ENCODE data around the gene NAV2.

DNA sequence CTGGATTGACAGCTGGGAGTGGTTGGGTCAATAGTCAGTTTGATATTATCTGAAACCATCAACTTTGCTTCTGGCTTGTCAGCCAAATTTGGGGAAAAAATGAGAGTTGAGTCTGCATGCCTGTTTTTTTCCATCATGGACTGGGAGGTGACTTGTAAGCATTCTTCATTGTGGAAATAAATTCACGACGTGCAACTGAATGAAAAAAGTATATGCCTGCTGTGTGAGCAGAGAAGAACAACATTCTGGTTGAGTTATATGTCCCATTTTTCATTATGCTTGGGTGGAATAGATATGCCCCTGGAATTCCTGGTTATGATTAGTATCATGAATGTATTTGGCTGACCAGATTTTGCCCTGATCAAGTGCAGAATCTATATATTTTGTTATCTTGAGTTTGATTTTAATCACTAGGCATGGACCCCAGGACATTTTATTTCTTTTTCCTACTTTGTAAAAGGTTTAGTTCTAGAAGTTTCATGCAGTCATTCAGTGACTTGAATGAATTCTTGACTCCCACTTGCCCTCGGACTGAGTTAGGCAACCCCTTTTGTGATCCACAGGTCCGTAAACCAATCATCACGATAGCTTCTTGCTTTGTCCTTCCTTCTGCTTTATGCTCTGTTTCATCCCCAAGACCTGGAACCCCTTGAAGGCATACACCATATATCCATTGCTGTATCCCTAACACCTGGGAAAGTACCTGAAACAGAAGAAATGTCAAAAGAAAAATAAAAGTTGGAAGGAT is 205.8 kb downstream of the NAV2 start:
- no peak for TF ChIP-seq EZH2phosphoT487 (IDR thresholded peaks at IDR 0.05; ENCODE audit: borderline replicate concordance)
- TF ChIP-seq, protein P1, sequence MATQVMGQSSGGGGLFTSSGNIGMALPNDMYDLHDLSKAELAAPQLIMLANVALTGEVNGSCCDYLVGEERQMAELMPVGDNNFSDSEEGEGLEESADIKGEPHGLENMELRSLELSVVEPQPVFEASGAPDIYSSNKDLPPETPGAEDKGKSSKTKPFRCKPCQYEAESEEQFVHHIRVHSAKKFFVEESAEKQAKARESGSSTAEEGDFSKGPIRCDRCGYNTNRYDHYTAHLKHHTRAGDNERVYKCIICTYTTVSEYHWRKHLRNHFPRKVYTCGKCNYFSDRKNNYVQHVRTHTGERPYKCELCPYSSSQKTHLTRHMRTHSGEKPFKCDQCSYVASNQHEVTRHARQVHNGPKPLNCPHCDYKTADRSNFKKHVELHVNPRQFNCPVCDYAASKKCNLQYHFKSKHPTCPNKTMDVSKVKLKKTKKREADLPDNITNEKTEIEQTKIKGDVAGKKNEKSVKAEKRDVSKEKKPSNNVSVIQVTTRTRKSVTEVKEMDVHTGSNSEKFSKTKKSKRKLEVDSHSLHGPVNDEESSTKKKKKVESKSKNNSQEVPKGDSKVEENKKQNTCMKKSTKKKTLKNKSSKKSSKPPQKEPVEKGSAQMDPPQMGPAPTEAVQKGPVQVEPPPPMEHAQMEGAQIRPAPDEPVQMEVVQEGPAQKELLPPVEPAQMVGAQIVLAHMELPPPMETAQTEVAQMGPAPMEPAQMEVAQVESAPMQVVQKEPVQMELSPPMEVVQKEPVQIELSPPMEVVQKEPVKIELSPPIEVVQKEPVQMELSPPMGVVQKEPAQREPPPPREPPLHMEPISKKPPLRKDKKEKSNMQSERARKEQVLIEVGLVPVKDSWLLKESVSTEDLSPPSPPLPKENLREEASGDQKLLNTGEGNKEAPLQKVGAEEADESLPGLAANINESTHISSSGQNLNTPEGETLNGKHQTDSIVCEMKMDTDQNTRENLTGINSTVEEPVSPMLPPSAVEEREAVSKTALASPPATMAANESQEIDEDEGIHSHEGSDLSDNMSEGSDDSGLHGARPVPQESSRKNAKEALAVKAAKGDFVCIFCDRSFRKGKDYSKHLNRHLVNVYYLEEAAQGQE (IDR thresholded peaks at IDR 0.05; ENCODE audit: low read depth), result no peak
- TF ChIP-seq, protein P2, sequence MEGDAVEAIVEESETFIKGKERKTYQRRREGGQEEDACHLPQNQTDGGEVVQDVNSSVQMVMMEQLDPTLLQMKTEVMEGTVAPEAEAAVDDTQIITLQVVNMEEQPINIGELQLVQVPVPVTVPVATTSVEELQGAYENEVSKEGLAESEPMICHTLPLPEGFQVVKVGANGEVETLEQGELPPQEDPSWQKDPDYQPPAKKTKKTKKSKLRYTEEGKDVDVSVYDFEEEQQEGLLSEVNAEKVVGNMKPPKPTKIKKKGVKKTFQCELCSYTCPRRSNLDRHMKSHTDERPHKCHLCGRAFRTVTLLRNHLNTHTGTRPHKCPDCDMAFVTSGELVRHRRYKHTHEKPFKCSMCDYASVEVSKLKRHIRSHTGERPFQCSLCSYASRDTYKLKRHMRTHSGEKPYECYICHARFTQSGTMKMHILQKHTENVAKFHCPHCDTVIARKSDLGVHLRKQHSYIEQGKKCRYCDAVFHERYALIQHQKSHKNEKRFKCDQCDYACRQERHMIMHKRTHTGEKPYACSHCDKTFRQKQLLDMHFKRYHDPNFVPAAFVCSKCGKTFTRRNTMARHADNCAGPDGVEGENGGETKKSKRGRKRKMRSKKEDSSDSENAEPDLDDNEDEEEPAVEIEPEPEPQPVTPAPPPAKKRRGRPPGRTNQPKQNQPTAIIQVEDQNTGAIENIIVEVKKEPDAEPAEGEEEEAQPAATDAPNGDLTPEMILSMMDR (IDR thresholded peaks at IDR 0.05 in 2 of 3, conservative IDR thresholded peaks at IDR 0.05 in 1 of 3; ENCODE audit: borderline replicate concordance in 1 of 3, insufficient read depth in 1 of 3, low read depth in 2 of 3, low read length in 2 of 3), result no peak
- no peak for TF ChIP-seq FOSL1 (IDR thresholded peaks at IDR 0.05; ENCODE audit: low read depth)
- TF ChIP-seq EZH2 (IDR thresholded peaks at IDR 0.05), result no peak
- no peak for TF ChIP-seq CEBPB (IDR thresholded peaks at IDR 0.05; ENCODE audit: low read depth)
- no peak for TF ChIP-seq POLR2A (IDR thresholded peaks at IDR 0.05; ENCODE audit: borderline replicate concordance, extremely low read depth, insufficient read depth, insufficient read length)
- no peak for TF ChIP-seq TCF7L2 (IDR thresholded peaks at IDR 0.05; ENCODE audit: borderline replicate concordance, extremely low read depth, insufficient read depth, insufficient read length)
- TF ChIP-seq POLR2AphosphoS5 (IDR thresholded peaks at IDR 0.05; ENCODE audit: low read depth, low read length), result no peak
- no peak for TF ChIP-seq EGR1 (IDR thresholded peaks at IDR 0.05; ENCODE audit: low read depth)

Data from HCT116 (cell line).